GM23338 (cell line): ENCODE measurements around the gene FEZF2. TPM values are rescaled to one million over a fixed set of nuclear protein-coding genes. Genes with fewer than 3 reads are reported as not detected.

Experiments used
- ATAC-seq: fragments of 200-7000 bp; cut with Tn5 transposase; 3 replicates; pipeline ENCODE4 v1.9.1; 2020
- DNase-seq: peaks from one replicate; pipeline ENCODE4 v3.0.0-alpha.2; 2015; ENCODE audit warnings: low spot score
- H2AFZ ChIP-seq: fragments of 200-600 bp; sonication (generic); 2 replicates; pipeline ENCODE4 v1.8.0; 2016; ENCODE audit warnings: antibody characterized with exemption, mild to moderate bottlenecking, moderate library complexity
- H3F3A ChIP-seq: fragments of 200-600 bp; sonication (generic); replicated peaks from 2 replicates; pipeline ENCODE4 v1.8.0; 2017; ENCODE audit warnings: antibody characterized with exemption, mixed run types, low read depth
- H3K27ac ChIP-seq: fragments of 200-600 bp; sonication (generic); 2 replicates; pipeline ENCODE4 v1.6.1; 2016; ENCODE audit warnings: low read depth
- H3K27me3 ChIP-seq: fragments of 200-600 bp; sonication (generic); 2 replicates; pipeline ENCODE4 v1.8.0; 2016; ENCODE audit warnings: mild to moderate bottlenecking, mixed run types, moderate library complexity; ENCODE audit not compliant: insufficient read depth
- H3K36me3 ChIP-seq: fragments of 200-600 bp; sonication (generic); 2 replicates; pipeline ENCODE4 v1.8.0; 2016; ENCODE audit warnings: mild to moderate bottlenecking; ENCODE audit not compliant: insufficient read depth
- H3K4me1 ChIP-seq: fragments of 200-600 bp; sonication (generic); 2 replicates; pipeline ENCODE4 v1.8.0; 2016; ENCODE audit warnings: mild to moderate bottlenecking, moderate library complexity; ENCODE audit not compliant: insufficient read depth
- H3K4me2 ChIP-seq: fragments of 200-600 bp; sonication (generic); 2 replicates; pipeline ENCODE4 v1.7.1; 2017; ENCODE audit warnings: mixed run types
- H3K4me3 ChIP-seq: fragments of 200-600 bp; sonication (generic); 2 replicates; pipeline ENCODE4 v1.6.1; 2016; ENCODE audit warnings: mixed run types
- H3K79me2 ChIP-seq: fragments of 200-600 bp; sonication (generic); replicated peaks from 2 replicates; pipeline ENCODE4 v1.8.0; 2017; ENCODE audit warnings: mild to moderate bottlenecking; ENCODE audit not compliant: insufficient read depth
- H3K9me2 ChIP-seq: fragments of 200-600 bp; sonication (generic); 2 replicates; pipeline ENCODE4 v1.8.0; 2017; ENCODE audit not compliant: insufficient read depth
- H4K20me1 ChIP-seq: fragments of 200-600 bp; sonication (generic); replicated peaks from 2 replicates; pipeline ENCODE4 v1.8.0; 2017; ENCODE audit warnings: mild to moderate bottlenecking; ENCODE audit not compliant: insufficient read depth
- H3K27ac Mint-ChIP-seq: 2 replicates; pipeline ENCODE4 v1.8.0; 2020; ENCODE audit warnings: inconsistent platforms, mild to moderate bottlenecking, moderate library complexity, mixed read lengths
- H3K27me3 Mint-ChIP-seq: 3 replicates; pipeline ENCODE4 v1.8.0; 2022; ENCODE audit warnings: low read depth, mild to moderate bottlenecking, moderate library complexity, mixed read lengths, inconsistent platforms; ENCODE audit not compliant: insufficient read depth, poor library complexity
- H3K36me3 Mint-ChIP-seq: 3 replicates; pipeline ENCODE4 v1.8.0; 2021; ENCODE audit warnings: low read depth, mild to moderate bottlenecking, inconsistent platforms, moderate library complexity, mixed read lengths
- H3K4me1 Mint-ChIP-seq: 3 replicates; pipeline ENCODE4 v1.8.0; 2020; ENCODE audit warnings: mild to moderate bottlenecking, inconsistent platforms, mixed read lengths
- H3K4me3 Mint-ChIP-seq: 3 replicates; pipeline ENCODE4 v1.8.0; 2021; ENCODE audit warnings: moderate library complexity, mild to moderate bottlenecking, inconsistent platforms, mixed read lengths
- H3K9me3 Mint-ChIP-seq: 3 replicates; pipeline ENCODE4 v1.8.0; 2020; ENCODE audit warnings: moderate library complexity, mild to moderate bottlenecking, inconsistent platforms, mixed read lengths
- EZH2 ChIP-seq: fragments of 200-600 bp; sonication (generic); IDR thresholded peaks from one replicate; pipeline ENCODE4 v1.8.0; 2017; ENCODE audit warnings: antibody characterized with exemption, mild to moderate bottlenecking, low read depth; ENCODE audit not compliant: unreplicated experiment
- JUNB ChIP-seq: IDR thresholded peaks from one replicate; pipeline ENCODE4 v1.6.1; 2016; ENCODE audit warnings: antibody characterized with exemption; ENCODE audit not compliant: unreplicated experiment
- POLR2AphosphoS5 ChIP-seq: IDR thresholded peaks from 2 replicates; pipeline ENCODE4 v1.6.1; 2016; ENCODE audit warnings: antibody characterized with exemption, low read depth
- ZNF331 ChIP-seq: fragments of 250-450 bp; sonication (Bioruptor Pico); IDR thresholded peaks from 2 replicates; pipeline ENCODE4 v1.5.0; 2020; ENCODE audit warnings: low read depth, mild to moderate bottlenecking, moderate library complexity
- polyA plus RNA-seq: library from polyadenylated mRNA; unstranded; fragments of >200 nt; fragmentation: Nextera tagmentation; extraction: Ambion mirVana; gene quantifications from 2 replicates; pipeline ENCODE4 v1.2.1, GENCODE V29; 2016
- total RNA-seq: library from RNA; depleted of rRNA; stranded (reverse); fragments of >200 nt; shearing (Covaris generic); gene quantifications from 2 replicates; pipeline ENCODE4 v1.2.3, GENCODE V29; 2014
- TF ChIP-seq, protein P1 (sequence below): IDR thresholded peaks from one replicate; pipeline ENCODE4 v1.6.1; 2018; ENCODE audit warnings: antibody characterized with exemption; ENCODE audit not compliant: unreplicated experiment
- TF ChIP-seq, protein P2 (sequence below), 2 experiments: fragments of 200-600 bp in 1 of 2; sonication (generic) in 1 of 2; conservative IDR thresholded peaks; 2 replicates each; pipeline versions ENCODE4 v1.5.1 to v1.6.1; 2016 to 2017; ENCODE audit warnings: antibody characterized with exemption in 2 of 2, low read depth in 2 of 2, mild to moderate bottlenecking in 2 of 2, moderate library complexity in 1 of 2
- TF ChIP-seq, protein P3 (sequence below): fragments of 250-450 bp; sonication (Bioruptor Pico); IDR thresholded peaks from 2 replicates; pipeline ENCODE4 v1.5.0; 2020; ENCODE audit warnings: mild to moderate bottlenecking, moderate library complexity

Gene FEZF2
- total and polyA plus RNA-seq, 2 experiments from 2014 or later, result not detected

DNA sequence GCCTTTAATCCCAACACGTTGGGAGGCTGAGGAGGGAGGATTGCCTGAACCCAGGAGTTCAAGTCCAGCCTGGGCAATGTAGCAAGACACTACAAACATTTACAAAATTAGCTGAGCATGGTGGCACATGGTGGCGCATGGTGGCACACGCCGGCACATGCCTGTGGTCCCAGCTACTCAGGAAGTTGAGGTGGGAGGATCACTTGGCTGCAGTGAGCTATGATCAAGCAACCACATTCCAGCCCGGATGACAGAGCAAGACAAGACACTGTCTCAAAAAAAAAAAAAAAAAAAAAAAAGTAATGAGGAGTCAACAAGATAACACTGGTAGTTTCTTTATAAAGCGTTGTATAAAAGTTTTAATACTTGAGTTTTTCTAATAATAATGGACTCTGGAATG is 10.1 kb downstream of the FEZF2 start:
- no peak for TF ChIP-seq EZH2
- TF ChIP-seq POLR2AphosphoS5, result no peak
- no peak for TF ChIP-seq ZNF331 (CRISPR knock-in tag)
- TF ChIP-seq JUNB, result no peak
- TF ChIP-seq, protein P1, sequence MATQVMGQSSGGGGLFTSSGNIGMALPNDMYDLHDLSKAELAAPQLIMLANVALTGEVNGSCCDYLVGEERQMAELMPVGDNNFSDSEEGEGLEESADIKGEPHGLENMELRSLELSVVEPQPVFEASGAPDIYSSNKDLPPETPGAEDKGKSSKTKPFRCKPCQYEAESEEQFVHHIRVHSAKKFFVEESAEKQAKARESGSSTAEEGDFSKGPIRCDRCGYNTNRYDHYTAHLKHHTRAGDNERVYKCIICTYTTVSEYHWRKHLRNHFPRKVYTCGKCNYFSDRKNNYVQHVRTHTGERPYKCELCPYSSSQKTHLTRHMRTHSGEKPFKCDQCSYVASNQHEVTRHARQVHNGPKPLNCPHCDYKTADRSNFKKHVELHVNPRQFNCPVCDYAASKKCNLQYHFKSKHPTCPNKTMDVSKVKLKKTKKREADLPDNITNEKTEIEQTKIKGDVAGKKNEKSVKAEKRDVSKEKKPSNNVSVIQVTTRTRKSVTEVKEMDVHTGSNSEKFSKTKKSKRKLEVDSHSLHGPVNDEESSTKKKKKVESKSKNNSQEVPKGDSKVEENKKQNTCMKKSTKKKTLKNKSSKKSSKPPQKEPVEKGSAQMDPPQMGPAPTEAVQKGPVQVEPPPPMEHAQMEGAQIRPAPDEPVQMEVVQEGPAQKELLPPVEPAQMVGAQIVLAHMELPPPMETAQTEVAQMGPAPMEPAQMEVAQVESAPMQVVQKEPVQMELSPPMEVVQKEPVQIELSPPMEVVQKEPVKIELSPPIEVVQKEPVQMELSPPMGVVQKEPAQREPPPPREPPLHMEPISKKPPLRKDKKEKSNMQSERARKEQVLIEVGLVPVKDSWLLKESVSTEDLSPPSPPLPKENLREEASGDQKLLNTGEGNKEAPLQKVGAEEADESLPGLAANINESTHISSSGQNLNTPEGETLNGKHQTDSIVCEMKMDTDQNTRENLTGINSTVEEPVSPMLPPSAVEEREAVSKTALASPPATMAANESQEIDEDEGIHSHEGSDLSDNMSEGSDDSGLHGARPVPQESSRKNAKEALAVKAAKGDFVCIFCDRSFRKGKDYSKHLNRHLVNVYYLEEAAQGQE, result no peak
- TF ChIP-seq, protein P2, sequence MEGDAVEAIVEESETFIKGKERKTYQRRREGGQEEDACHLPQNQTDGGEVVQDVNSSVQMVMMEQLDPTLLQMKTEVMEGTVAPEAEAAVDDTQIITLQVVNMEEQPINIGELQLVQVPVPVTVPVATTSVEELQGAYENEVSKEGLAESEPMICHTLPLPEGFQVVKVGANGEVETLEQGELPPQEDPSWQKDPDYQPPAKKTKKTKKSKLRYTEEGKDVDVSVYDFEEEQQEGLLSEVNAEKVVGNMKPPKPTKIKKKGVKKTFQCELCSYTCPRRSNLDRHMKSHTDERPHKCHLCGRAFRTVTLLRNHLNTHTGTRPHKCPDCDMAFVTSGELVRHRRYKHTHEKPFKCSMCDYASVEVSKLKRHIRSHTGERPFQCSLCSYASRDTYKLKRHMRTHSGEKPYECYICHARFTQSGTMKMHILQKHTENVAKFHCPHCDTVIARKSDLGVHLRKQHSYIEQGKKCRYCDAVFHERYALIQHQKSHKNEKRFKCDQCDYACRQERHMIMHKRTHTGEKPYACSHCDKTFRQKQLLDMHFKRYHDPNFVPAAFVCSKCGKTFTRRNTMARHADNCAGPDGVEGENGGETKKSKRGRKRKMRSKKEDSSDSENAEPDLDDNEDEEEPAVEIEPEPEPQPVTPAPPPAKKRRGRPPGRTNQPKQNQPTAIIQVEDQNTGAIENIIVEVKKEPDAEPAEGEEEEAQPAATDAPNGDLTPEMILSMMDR (conservative IDR thresholded peaks at IDR 0.05; ENCODE audit: low read depth in 2 of 2), result no peak
- TF ChIP-seq, protein P3, sequence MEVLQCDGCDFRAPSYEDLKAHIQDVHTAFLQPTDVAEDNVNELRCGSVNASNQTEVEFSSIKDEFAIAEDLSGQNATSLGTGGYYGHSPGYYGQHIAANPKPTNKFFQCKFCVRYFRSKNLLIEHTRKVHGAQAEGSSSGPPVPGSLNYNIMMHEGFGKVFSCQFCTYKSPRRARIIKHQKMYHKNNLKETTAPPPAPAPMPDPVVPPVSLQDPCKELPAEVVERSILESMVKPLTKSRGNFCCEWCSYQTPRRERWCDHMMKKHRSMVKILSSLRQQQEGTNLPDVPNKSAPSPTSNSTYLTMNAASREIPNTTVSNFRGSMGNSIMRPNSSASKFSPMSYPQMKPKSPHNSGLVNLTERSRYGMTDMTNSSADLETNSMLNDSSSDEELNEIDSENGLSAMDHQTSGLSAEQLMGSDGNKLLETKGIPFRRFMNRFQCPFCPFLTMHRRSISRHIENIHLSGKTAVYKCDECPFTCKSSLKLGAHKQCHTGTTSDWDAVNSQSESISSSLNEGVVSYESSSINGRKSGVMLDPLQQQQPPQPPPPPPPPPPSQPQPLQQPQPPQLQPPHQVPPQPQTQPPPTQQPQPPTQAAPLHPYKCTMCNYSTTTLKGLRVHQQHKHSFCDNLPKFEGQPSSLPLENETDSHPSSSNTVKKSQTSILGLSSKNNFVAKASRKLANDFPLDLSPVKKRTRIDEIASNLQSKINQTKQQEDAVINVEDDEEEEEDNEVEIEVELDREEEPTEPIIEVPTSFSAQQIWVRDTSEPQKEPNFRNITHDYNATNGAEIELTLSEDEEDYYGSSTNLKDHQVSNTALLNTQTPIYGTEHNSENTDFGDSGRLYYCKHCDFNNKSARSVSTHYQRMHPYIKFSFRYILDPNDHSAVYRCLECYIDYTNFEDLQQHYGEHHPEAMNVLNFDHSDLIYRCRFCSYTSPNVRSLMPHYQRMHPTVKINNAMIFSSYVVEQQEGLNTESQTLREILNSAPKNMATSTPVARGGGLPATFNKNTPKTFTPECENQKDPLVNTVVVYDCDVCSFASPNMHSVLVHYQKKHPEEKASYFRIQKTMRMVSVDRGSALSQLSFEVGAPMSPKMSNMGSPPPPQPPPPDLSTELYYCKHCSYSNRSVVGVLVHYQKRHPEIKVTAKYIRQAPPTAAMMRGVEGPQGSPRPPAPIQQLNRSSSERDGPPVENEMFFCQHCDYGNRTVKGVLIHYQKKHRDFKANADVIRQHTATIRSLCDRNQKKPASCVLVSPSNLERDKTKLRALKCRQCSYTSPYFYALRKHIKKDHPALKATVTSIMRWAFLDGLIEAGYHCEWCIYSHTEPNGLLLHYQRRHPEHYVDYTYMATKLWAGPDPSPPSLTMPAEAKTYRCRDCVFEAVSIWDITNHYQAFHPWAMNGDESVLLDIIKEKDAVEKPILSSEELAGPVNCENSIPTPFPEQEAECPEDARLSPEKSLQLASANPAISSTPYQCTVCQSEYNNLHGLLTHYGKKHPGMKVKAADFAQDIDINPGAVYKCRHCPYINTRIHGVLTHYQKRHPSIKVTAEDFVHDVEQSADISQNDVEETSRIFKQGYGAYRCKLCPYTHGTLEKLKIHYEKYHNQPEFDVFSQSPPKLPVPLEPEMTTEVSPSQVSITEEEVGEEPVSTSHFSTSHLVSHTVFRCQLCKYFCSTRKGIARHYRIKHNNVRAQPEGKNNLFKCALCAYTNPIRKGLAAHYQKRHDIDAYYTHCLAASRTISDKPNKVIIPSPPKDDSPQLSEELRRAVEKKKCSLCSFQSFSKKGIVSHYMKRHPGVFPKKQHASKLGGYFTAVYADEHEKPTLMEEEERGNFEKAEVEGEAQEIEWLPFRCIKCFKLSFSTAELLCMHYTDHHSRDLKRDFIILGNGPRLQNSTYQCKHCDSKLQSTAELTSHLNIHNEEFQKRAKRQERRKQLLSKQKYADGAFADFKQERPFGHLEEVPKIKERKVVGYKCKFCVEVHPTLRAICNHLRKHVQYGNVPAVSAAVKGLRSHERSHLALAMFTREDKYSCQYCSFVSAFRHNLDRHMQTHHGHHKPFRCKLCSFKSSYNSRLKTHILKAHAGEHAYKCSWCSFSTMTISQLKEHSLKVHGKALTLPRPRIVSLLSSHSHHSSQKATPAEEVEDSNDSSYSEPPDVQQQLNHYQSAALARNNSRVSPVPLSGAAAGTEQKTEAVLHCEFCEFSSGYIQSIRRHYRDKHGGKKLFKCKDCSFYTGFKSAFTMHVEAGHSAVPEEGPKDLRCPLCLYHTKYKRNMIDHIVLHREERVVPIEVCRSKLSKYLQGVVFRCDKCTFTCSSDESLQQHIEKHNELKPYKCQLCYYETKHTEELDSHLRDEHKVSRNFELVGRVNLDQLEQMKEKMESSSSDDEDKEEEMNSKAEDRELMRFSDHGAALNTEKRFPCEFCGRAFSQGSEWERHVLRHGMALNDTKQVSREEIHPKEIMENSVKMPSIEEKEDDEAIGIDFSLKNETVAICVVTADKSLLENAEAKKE (CRISPR knock-in tag), result no peak
- H3K9me2 ChIP-seq, result no peaks in the 10 kb centered on the region
- no peaks in the 10 kb centered on the region for H3K9me3 Mint-ChIP-seq

More for the DNA sequence above, 10.1 kb downstream of the FEZF2 start:
- no peak overlapping the region for H2AFZ ChIP-seq
- peaks cover 92% of the 10 kb centered on the region for H3K27me3 ChIP-seq
- H3K27ac ChIP-seq, result no peak overlapping the region
- Mint-ChIP-seq H3K27ac (no peak overlapping the region), H3K36me3 (no peaks in the 10 kb centered on the region), H3K27me3 (peaks cover 67% of the 10 kb centered on the region), H3K4me1 (peaks cover 35% of the 10 kb centered on the region), H3K4me3 (no peak overlapping the region)
- H3K4me1 ChIP-seq, result peaks cover 37% of the 10 kb centered on the region
- no peak for ATAC-seq
- no peak overlapping the region for H3K4me3 ChIP-seq
- no peaks in the 10 kb centered on the region for H3K36me3 ChIP-seq
- H3K4me2 ChIP-seq, result no peak overlapping the region
- no peaks in the 10 kb centered on the region for H3K79me2 ChIP-seq
- no peak for DNase-seq
- H3F3A ChIP-seq, result 0 out of 2 replicates have a peak, but pooled peaks cover 6% of the 10 kb centered on the region
- H4K20me1 ChIP-seq, result no peaks in the 10 kb centered on the region; the same call in 1 of the 2 replicates
